K562 treated with DMSO at 1 percent for 48 hours (cell line): ENCODE results near the gene NIPAL3. TPM values are rescaled to one million over a fixed set of nuclear protein-coding genes. Genes with fewer than 3 reads are reported as not detected.

Source experiments
- total RNA-seq: library from RNA; unstranded; fragments of 300-600 nt; gene quantifications from 2 replicates; pipeline ENCODE4 v1.2.3, GENCODE V29; 2022; ENCODE audit warnings: low replicate concordance; ENCODE audit errors: extremely low read depth

Gene NIPAL3
- not detected in 2 replicates for total RNA-seq

GRCh38 chr1:24415334-24415909 is at the start of gene NIPAL3:
Gene NIPAL3 (plus strand): TSS chr1:24415802. CDS start chr1:24419548, 3,746 bp downstream.

GRCh38 chr1:24413350-24414163 is 2.0 kb upstream of the NIPAL3 start, which contains the start of gene STPG1:
Gene STPG1 (minus strand): TSS chr1:24413782. CDS start chr1:24401388, 12,394 bp downstream.

GRCh38 chr1:24502709-24503058 is 87.1 kb downstream of the NIPAL3 start, which contains the start of gene RCAN3:
Gene RCAN3 (plus strand): TSS chr1:24502836. CDS start chr1:24514373, 11,537 bp downstream.

Other genes with a start within 250 kb of the NIPAL3 start
- gene IFNLR1, start 228.5 kb upstream of the NIPAL3 start, total RNA-seq, result not detected in 2 replicates
- gene GRHL3, start 96.4 kb upstream of the NIPAL3 start, total RNA-seq, result not detected in 2 replicates
- not detected in 2 replicates for gene STPG1, start 2.0 kb upstream of the NIPAL3 start, total RNA-seq
- gene RCAN3, start 87.0 kb downstream of the NIPAL3 start, total RNA-seq, result not detected in 2 replicates
- not detected in 2 replicates for gene NCMAP, start 140.3 kb downstream of the NIPAL3 start, total RNA-seq
- not detected in 2 replicates for gene SRRM1, start 227.5 kb downstream of the NIPAL3 start, total RNA-seq